Transverse colon (tissue), 4 donors: Measurements from ENCODE around the gene CEMP1. TPM values are rescaled to one million over a fixed set of nuclear protein-coding genes. Genes with fewer than 3 reads are reported as not detected.

ENCODE experiments used
- DNase-seq: peaks from one replicate; pipeline ENCODE4 v3.0.0-alpha.2; 2019
- H3K27ac ChIP-seq, 4 donors: fragments of 200-600 bp; sonication (generic); 2 replicates each; pipeline ENCODE4 v1.5.1; 2016 to 2018; ENCODE audit warnings: inconsistent platforms in 4 of 4
- H3K27me3 ChIP-seq: fragments of 200-600 bp; sonication (generic); 2 replicates; pipeline ENCODE4 v1.5.1; 2017; ENCODE audit warnings: inconsistent platforms
- H3K36me3 ChIP-seq, 4 donors: fragments of 200-600 bp; sonication (generic); 2 replicates each; pipeline ENCODE4 v1.5.1; 2017 to 2019; ENCODE audit warnings: inconsistent platforms in 4 of 4
- H3K4me1 ChIP-seq, 4 donors: fragments of 200-600 bp; sonication (generic); 2 replicates each; pipeline ENCODE4 v1.5.1; 2017 to 2020; ENCODE audit warnings: inconsistent platforms in 4 of 4
- H3K4me3 ChIP-seq, 4 donors: fragments of 200-600 bp; sonication (generic); 1 replicate in 1 of 4; 2 replicates in 3 of 4; pipeline versions ENCODE4 v1.5.1 to v1.6.1; 2017 to 2019; ENCODE audit warnings: inconsistent platforms in 4 of 4
- H3K9me3 ChIP-seq, 2 donors: fragments of 200-600 bp; sonication (generic); 2 replicates each; pipeline ENCODE4 v1.5.1; 2017 to 2019; ENCODE audit warnings: inconsistent platforms in 2 of 2
- CTCF ChIP-seq, 5 experiments: fragments of 200-600 bp in 3 of 5; fragments of 450-650 bp in 2 of 5; sonication (generic) in 3 of 5; IDR thresholded peaks; 1 replicate in 2 of 5; 2 replicates in 3 of 5; pipeline ENCODE4 v1.5.1; 2016 to 2017; ENCODE audit warnings: antibody characterized with exemption in 5 of 5, inconsistent platforms in 3 of 5, mild to moderate bottlenecking in 2 of 5, moderate library complexity in 1 of 5
- EP300 ChIP-seq: sonication (generic); formaldehyde crosslinking; IDR thresholded peaks from one replicate; pipeline ENCODE4 v1.6.1; 2017; ENCODE audit warnings: antibody characterized with exemption, low read depth
- POLR2A ChIP-seq: fragments of 450-650 bp; IDR thresholded peaks from one replicate; pipeline ENCODE4 v1.6.1; 2016; ENCODE audit warnings: antibody characterized with exemption, mild to moderate bottlenecking, moderate library complexity
- POLR2AphosphoS5 ChIP-seq, 3 donors: sonication (generic); formaldehyde crosslinking; IDR thresholded peaks; one replicate each; pipeline ENCODE4 v1.6.1; 2016; ENCODE audit warnings: antibody characterized with exemption in 3 of 3
- WGBS, 2 donors: methylation state at CpG; one replicate each; pipeline ENCODE4 v1.1.5; 2018; ENCODE audit warnings: low coverage in 1 of 2; 5-methylcytosine and 5-hydroxymethylcytosine counted together
- in situ Hi-C, 4 donors: fragments of 200-750 bp; cut with MboI; loops; one replicate each; pipeline versions ENCODE4 v1.15.0 to v1.15.1; 2017; ENCODE audit warnings: low sequenced_read_pairs in 3 of 4, low pct_ligation_motif_present in 1 of 4, low pct_unique_long_range_greater_than_20kb in 1 of 4
- intact Hi-C: fragments of 100-400 bp; cut with DNase I; formaldehyde crosslinking; loops from one replicate; pipeline ENCODE4 v1.15.1; 2023; ENCODE audit warnings: low total_unique reads
- total RNA-seq, 4 donors: library from RNA; depleted of rRNA; stranded (reverse); fragments of >200 nt; gene quantifications; one replicate each; pipeline ENCODE4 v1.1.0, GENCODE V29; 2016

CEMP1 gene
- total RNA-seq, 4 donors from 2014 or later = 1.9 to 3.1 TPM; not detected in 2

DNA sequence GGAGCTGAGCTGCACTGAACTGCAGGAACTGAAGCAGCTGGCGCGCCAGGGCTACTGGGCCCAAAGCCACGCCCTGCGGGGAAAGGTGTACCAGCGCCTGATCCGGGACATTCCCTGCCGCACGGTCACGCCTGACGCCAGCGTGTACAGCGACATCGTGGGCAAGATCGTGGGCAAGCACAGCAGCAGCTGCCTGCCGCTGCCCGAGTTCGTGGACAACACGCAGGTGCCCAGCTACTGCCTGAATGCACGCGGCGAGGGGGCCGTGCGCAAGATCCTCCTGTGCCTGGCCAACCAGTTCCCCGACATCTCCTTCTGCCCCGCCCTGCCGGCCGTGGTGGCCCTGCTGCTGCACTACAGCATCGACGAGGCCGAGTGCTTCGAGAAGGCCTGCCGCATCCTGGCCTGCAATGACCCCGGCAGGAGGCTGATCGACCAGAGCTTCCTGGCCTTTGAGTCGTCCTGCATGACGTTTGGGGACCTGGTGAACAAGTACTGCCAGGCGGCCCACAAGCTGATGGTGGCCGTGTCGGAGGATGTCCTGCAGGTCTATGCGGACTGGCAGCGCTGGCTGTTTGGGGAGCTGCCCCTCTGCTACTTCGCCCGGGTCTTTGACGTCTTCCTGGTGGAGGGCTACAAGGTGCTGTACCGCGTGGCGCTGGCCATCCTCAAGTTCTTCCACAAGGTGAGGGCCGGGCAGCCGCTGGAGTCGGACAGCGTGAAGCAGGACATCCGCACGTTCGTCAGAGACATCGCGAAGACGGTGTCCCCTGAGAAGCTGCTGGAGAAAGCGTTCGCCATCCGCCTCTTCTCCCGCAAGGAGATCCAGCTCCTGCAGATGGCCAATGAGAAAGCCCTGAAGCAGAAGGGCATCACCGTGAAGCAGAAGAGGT lies 34.7 kb downstream of the CEMP1 start:
- TF ChIP-seq POLR2AphosphoS5 (IDR thresholded peaks at IDR 0.05) = no peak
- no peak for TF ChIP-seq EP300
- no peak for TF ChIP-seq POLR2A
- no peak for TF ChIP-seq CTCF (IDR thresholded peaks at IDR 0.05)
- 89 to 96% methylated on average over 7 to 61 of the region's 62 CpGs for WGBS, 2 donors
- in situ Hi-C loops (loop anchor here (10.0 to 25.0 kb wide), 4 partner anchors 62 to 334 kb away; partner anchors contain the start of genes ABCA3 (in 2 of the 4), CASKIN1 (in 1 of the 4) and TRAF7 (in 1 of the 4)), intact Hi-C loops (loop anchor here (5.0 kb wide), 1 partner anchor 154 kb away; the partner anchor contains the start of gene ABCA3)
- H3K36me3 ChIP-seq = no peaks in the 10 kb centered on the region
- no peaks in the 10 kb centered on the region for H3K27me3 ChIP-seq
- H3K4me3 ChIP-seq = no peak overlapping the region
- no peak overlapping the region for H3K27ac ChIP-seq
- peaks cover 2 to 29% (median 9%) of the 10 kb centered on the region in 4 donors for H3K4me1 ChIP-seq
- no peak for DNase-seq
- H3K9me3 ChIP-seq = no peaks in the 10 kb centered on the region

DNA sequence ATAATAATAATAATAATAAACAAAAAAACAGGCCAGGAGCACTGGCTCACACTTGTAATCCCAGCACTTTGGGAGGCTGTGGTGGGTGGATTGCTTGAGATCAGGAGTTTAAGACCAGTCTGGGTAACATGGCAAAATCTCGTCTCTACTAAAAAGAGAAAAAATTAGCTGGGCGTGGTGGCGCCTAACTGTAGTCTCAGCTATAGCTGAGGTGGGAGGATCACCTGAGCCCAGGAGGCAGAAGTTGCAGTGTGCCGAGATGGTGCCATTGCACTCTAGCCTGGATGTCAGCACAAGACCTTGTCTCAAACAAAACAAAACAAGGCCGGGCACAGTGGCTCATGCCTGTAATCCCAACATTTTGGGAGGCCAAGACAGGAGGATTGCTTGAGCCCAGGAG lies 36.2 kb downstream of the CEMP1 start:
- H3K27ac ChIP-seq = no peak overlapping the region
- no peak for DNase-seq
- H3K27me3 ChIP-seq = no peaks in the 10 kb centered on the region
- 50 to 86% methylated on average over 1 to 5 of the region's 5 CpGs for WGBS, 2 donors
- H3K4me1 ChIP-seq = peaks cover 0 to 24% (median 5%) of the 10 kb centered on the region in 4 donors
- H3K4me3 ChIP-seq = no peak overlapping the region
- in situ Hi-C loops = loop anchor here (10.0 to 25.0 kb wide), 4 partner anchors 60 to 333 kb away; partner anchors contain the start of genes ABCA3 (in 2 of the 4), CASKIN1 (in 1 of the 4) and TRAF7 (in 1 of the 4)
- no peak for TF ChIP-seq POLR2AphosphoS5 (IDR thresholded peaks at IDR 0.05)
- TF ChIP-seq POLR2A = no peak
- no peak for TF ChIP-seq EP300
- no peak for TF ChIP-seq CTCF (IDR thresholded peaks at IDR 0.05)
- intact Hi-C loops = loop anchor here (5.0 kb wide), 1 partner anchor 153 kb away; the partner anchor contains the start of gene ABCA3
- no peaks in the 10 kb centered on the region for H3K36me3 ChIP-seq
- no peaks in the 10 kb centered on the region for H3K9me3 ChIP-seq

- in situ Hi-C loops (loop anchor here (10.0 to 25.0 kb wide), 4 partner anchors 60 to 332 kb away; partner anchors contain the start of genes ABCA3 (in 2 of the 4), CASKIN1 (in 1 of the 4) and TRAF7 (in 1 of the 4)), intact Hi-C loops (loop anchor here (5.0 kb wide), 1 partner anchor 152 kb away; the partner anchor contains the start of gene ABCA3)
- Histone ChIP-seq H3K9me3 (no peaks in the 10 kb centered on the region), H3K4me3 (no peak overlapping the region), H3K27ac (no peak overlapping the region), H3K27me3 (no peaks in the 10 kb centered on the region), H3K4me1 (peaks cover 0 to 24% (median 5%) of the 10 kb centered on the region in 4 donors), H3K36me3 (no peaks in the 10 kb centered on the region)
- 83 to 87% methylated on average over 1 to 5 of the region's 5 CpGs for WGBS, 2 donors
- no peak for TF ChIP-seq CTCF (IDR thresholded peaks at IDR 0.05)
- TF ChIP-seq POLR2A = no peak
- no peak for TF ChIP-seq EP300
- TF ChIP-seq POLR2AphosphoS5 (IDR thresholded peaks at IDR 0.05) = no peak
- no peak for DNase-seq
These were observed 36.6 kb downstream of the CEMP1 start for GRCh38 chr16:2494616-2495015.

DNA sequence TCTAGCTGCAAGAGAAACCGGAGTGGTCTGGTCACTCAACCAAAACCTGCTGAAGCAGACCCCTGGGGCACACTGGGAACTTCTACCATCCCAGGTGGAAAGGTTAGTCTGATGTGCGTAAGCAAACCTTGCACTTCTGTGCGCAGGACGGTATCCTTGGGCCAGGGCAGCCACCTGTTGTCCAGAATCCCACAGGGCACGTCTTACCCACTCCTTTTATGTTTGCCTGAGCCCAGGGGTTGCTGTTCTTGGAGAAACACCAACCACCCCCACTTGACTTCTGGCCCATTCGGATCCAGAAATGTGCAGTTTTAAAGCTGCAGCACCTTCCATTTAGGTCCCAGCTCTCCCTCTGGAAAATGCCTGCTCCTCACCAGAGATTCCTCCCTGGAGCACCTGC lies 37.6 kb downstream of the CEMP1 start:
- Histone ChIP-seq H3K4me3 (no peak overlapping the region), H3K27me3 (no peaks in the 10 kb centered on the region), H3K27ac (no peak overlapping the region), H3K9me3 (no peaks in the 10 kb centered on the region), H3K4me1 (peaks cover 0 to 24% (median 5%) of the 10 kb centered on the region in 4 donors), H3K36me3 (no peaks in the 10 kb centered on the region)
- intact Hi-C loops (no loop called here), in situ Hi-C loops (loop anchor here (10.0 to 25.0 kb wide), 4 partner anchors 59 to 331 kb away; partner anchors contain the start of genes ABCA3 (in 2 of the 4), CASKIN1 (in 1 of the 4) and TRAF7 (in 1 of the 4))
- WGBS, 2 donors = 90% methylated on average over 6 of the region's 6 CpGs; no CpG with 5 or more reads in 1 of the 2 donors
- TF ChIP-seq CTCF (IDR thresholded peaks at IDR 0.05) (no peak), POLR2A (no peak), POLR2AphosphoS5 (IDR thresholded peaks at IDR 0.05) (no peak), EP300 (no peak)
- no peak for DNase-seq
